HepG2 (cell line): ENCODE results near the gene AKR1C2. TPM values are rescaled to one million over a fixed set of nuclear protein-coding genes. Genes with fewer than 3 reads are reported as not detected.
"Not testable (repeated sequence)": the region's sequence is repeated elsewhere in the genome, so short reads cannot be mapped to it uniquely, and the experiment has no call there.

Source experiments
- ATAC-seq: fragments of 200-7000 bp; cut with Tn5 transposase; 3 replicates; pipeline ENCODE4 v1.9.1; 2020; ENCODE audit warnings: mild to moderate bottlenecking, moderate library complexity
- BruUV-seq: library from RNA; stranded (reverse); fragments of 400-500 nt; replicated peaks from 2 replicates; lab custom pipeline; 2021; lab: Mats Ljungman, UMichigan
- CTCF ChIA-PET: fragments of 300-600 bp; formaldehyde crosslinking; extraction: SDS; loops from one replicate; lab custom pipeline; 2021; ENCODE audit warnings: low total read pairs, inconsistent platforms, low intra/inter-chr PET ratio; lab: Yijun Ruan, JAX
- POLR2A ChIA-PET: fragments of 350-600 bp; sonication (Branson Sonifier 250); formaldehyde crosslinking; loops from one replicate; lab custom pipeline; 2020; ENCODE audit warnings: antibody characterized with exemption, inconsistent platforms; lab: Yijun Ruan, JAX
- DNase-seq: peaks from one replicate; pipeline ENCODE4 v3.0.0-alpha.2; 2015; ENCODE audit warnings: low spot score
- FAIRE-seq: peaks from 3 replicates; lab custom pipeline; 2011; peaks lifted over from hg19 to GRCh38; lab: Jason Lieb, UNC
- H2AFZ ChIP-seq: one replicate; pipeline ENCODE4 v1.6.1; 2011; ENCODE audit warnings: low read length, inconsistent platforms
- H3K27ac ChIP-seq: fragments of 300-600 bp; 3 replicates; pipeline ENCODE4 v1.8.0; 2011; ENCODE audit warnings: mixed run types, mild to moderate bottlenecking, mixed read lengths, low read length, inconsistent platforms; ENCODE audit not compliant: insufficient read depth; ENCODE audit errors: extremely low read length
- H3K27me3 ChIP-seq, 2 experiments: fragments of 200-600 bp in 1 of 2; 2 replicates in 1 of 2; 3 replicates in 1 of 2; pipeline versions ENCODE4 v1.6.0 to v1.8.0; 2011; ENCODE audit warnings: low read length in 2 of 2, mild to moderate bottlenecking in 2 of 2, moderate library complexity in 2 of 2, inconsistent platforms in 1 of 2; ENCODE audit not compliant: insufficient read depth in 2 of 2, control insufficient read depth in 1 of 2
- H3K36me3 ChIP-seq, 2 experiments: fragments of 200-600 bp in 1 of 2; replicated peaks in 1 of 2; 2 replicates in 1 of 2; 3 replicates in 1 of 2; pipeline versions ENCODE4 v1.5.1 to v1.8.0; 2011; ENCODE audit warnings: low read length in 2 of 2, inconsistent platforms in 1 of 2; ENCODE audit not compliant: insufficient read depth in 2 of 2, control insufficient read depth in 1 of 2
- H3K4me1 ChIP-seq: 2 replicates; pipeline ENCODE4 v1.5.1; 2012; ENCODE audit warnings: low read length, inconsistent platforms; ENCODE audit not compliant: insufficient read depth
- H3K4me2 ChIP-seq: 2 replicates; pipeline ENCODE4 v1.6.0; 2011; ENCODE audit warnings: low read depth, low read length, inconsistent platforms
- H3K4me3 ChIP-seq, 3 experiments: fragments of 200-600 bp in 1 of 3; sonication (generic), shearing (Covaris generic) in 1 of 3; replicated peaks in 1 of 3; 2 replicates each; pipeline ENCODE4 v1.5.1; 2011 to 2016; ENCODE audit warnings: low read length in 3 of 3, inconsistent platforms in 2 of 3, low read depth in 2 of 3, mild to moderate bottlenecking in 2 of 3, control low read depth in 1 of 3, mixed read lengths in 1 of 3; ENCODE audit not compliant: insufficient read depth in 1 of 3
- H3K79me2 ChIP-seq: one replicate; pipeline ENCODE4 v1.6.1; 2011; ENCODE audit warnings: low read length, inconsistent platforms; ENCODE audit not compliant: insufficient read depth
- H3K9ac ChIP-seq: 2 replicates; pipeline ENCODE4 v1.6.0; 2011; ENCODE audit warnings: mild to moderate bottlenecking, low read depth, low read length, inconsistent platforms; ENCODE audit not compliant: insufficient read depth
- H3K9me3 ChIP-seq: 2 replicates; pipeline ENCODE4 v1.5.1; 2012; ENCODE audit warnings: mild to moderate bottlenecking, low read length
- H4K20me1 ChIP-seq: 2 replicates; pipeline ENCODE4 v1.6.0; 2011; ENCODE audit warnings: inconsistent platforms, mild to moderate bottlenecking, low read length, moderate library complexity; ENCODE audit not compliant: insufficient read depth
- FOSL2 ChIP-seq: sonication (generic); formaldehyde crosslinking; IDR thresholded peaks from 2 replicates; pipeline ENCODE4 v1.4.0; 2020; ENCODE audit warnings: missing genetic modification reagents
- MAFF ChIP-seq: IDR thresholded peaks from 2 replicates; pipeline ENCODE4 v1.6.1; 2011; ENCODE audit warnings: low read depth, low read length, improper control_type of control experiment
- MAFK ChIP-seq, 2 experiments: IDR thresholded peaks in 1 of 2; conservative IDR thresholded peaks in 1 of 2; 2 replicates each; pipeline ENCODE4 v1.6.1; 2011; ENCODE audit warnings: improper control_type of control experiment in 2 of 2, low read length in 2 of 2
- NFE2 ChIP-seq: sonication (generic); formaldehyde crosslinking; IDR thresholded peaks from 2 replicates; pipeline ENCODE4 v1.4.0; 2020; ENCODE audit warnings: missing genetic modification reagents
- NFE2L2 ChIP-seq: fragments of 150-350 bp; IDR thresholded peaks from 2 replicates; pipeline ENCODE4 v1.6.1; 2014; ENCODE audit warnings: low read length
- PBX2 ChIP-seq: IDR thresholded peaks from 2 replicates; pipeline ENCODE4 v1.6.1; 2016; ENCODE audit warnings: control low read depth
- WGBS: methylation state at CpG from one replicate; pipeline ENCODE4 v1.1.6; 2017; ENCODE audit warnings: low lambda C conversion rate; 5-methylcytosine and 5-hydroxymethylcytosine counted together
- in situ Hi-C: cut with HindIII; loops from 2 replicates; pipeline ENCODE4 v1.10.0; 2017; ENCODE audit warnings: low pct_unique_long_range_greater_than_20kb; ENCODE audit not compliant: extremely low pct_ligation_motif_present
- intact Hi-C: fragments of 100-400 bp; cut with micrococcal nuclease; formaldehyde crosslinking; loops from one replicate; pipeline ENCODE4 v1.10.0; 2022; ENCODE audit not compliant: unreplicated experiment
- polyA plus RNA-seq, 8 experiments: library from polyadenylated mRNA; depleted of rRNA in 3 of 8; stranded (reverse) in 7 of 8; unstranded in 1 of 8; fragments of >200 nt; fragmentation: Illumina TruSeq in 4 of 8; extraction: Trizol in 4 of 8; gene quantifications; 2 replicates each; pipeline versions ENCODE4 v1.2.1 to v1.2.3, GENCODE V29; 2011 to 2016; ENCODE audit warnings: low read depth in 4 of 8, missing spikeins in 1 of 8, mixed read lengths in 1 of 8; ENCODE audit not compliant: insufficient read depth in 1 of 8
- total RNA-seq, 5 experiments: library from RNA; depleted of rRNA; stranded (reverse); fragments of >200 nt; fragmentation: Illumina TruSeq; extraction: Trizol; gene quantifications; 2 replicates each; pipeline ENCODE4 v1.2.3, GENCODE V29; 2016; ENCODE audit warnings: low read depth in 1 of 5

AKR1C2 gene
- total and polyA plus RNA-seq, 2 of the 13 experiments (the other 11 are each of a cell fraction or from before 2014, with no cell fraction given): 140 to 900 TPM

GRCh38 chr10:5019770-5020612, 16.3 kb upstream of the AKR1C2 start:
- H3K4me1 ChIP-seq: peaks cover 45% of the 10 kb centered on the region
- H3K36me3 ChIP-seq, H3K4me2 ChIP-seq, ATAC-seq, CTCF ChIA-PET, H3K79me2 ChIP-seq, H4K20me1 ChIP-seq, H3K9ac ChIP-seq, FAIRE-seq, BruUV-seq, H3K27me3 ChIP-seq, H2AFZ ChIP-seq, H3K4me3 ChIP-seq, H3K9me3 ChIP-seq: not testable (repeated sequence)
- peak; percentile 37 for DNase-seq
- intact Hi-C loops: loop anchor here (5.0 to 10.0 kb wide), 2 partner anchors 72 to 265 kb away; partner anchors contain the start of gene AKR1C3
- peak overlapping the region; percentile 51 for H3K27ac ChIP-seq
- POLR2A ChIA-PET: interaction anchor here (1.5 kb wide), 1 partner anchor 50 kb away, joined by 5 read pairs; no protein-coding TSS in a partner anchor
- in situ Hi-C loops: loop anchor here (10.0 kb wide), 1 partner anchor 265 kb away; no protein-coding TSS in a partner anchor
- WGBS: 95% methylated on average over 6 of the region's 6 CpGs
- peak; percentile 87 for TF ChIP-seq NFE2L2
- peak; percentile 60; the same call in 1 of the 2 replicates for TF ChIP-seq NFE2 (CRISPR knock-in tag)
- TF ChIP-seq MAFK (conservative IDR thresholded peaks at IDR 0.05 in 1 of 2, IDR thresholded peaks at IDR 0.05 in 1 of 2; ENCODE audit: low read length in 2 of 2): peak; percentile 40 to 58
- TF ChIP-seq FOSL2: peak; percentile 19; the same call in 1 of the 2 replicates
- 0 out of 2 replicates have a peak, but pooled peaks have one; percentile 46 for TF ChIP-seq PBX2 (CRISPR knock-in tag)
- peak; percentile 70 for TF ChIP-seq MAFF
